HepG2 (cell line): ENCODE results near the gene IRX5.

Experiments
- ARHGAP35 ChIP-seq: sonication (generic); formaldehyde crosslinking; IDR thresholded peaks from 2 replicates; pipeline ENCODE4 v1.9.0; 2022; ENCODE audit warnings: mild to moderate bottlenecking, inconsistent platforms, moderate library complexity, missing genetic modification reagents, borderline replicate concordance
- EZH2 ChIP-seq: conservative IDR thresholded peaks from 2 replicates; pipeline ENCODE4 v1.6.1; 2012; ENCODE audit warnings: mild to moderate bottlenecking, low read depth, low read length, moderate library complexity
- NFYB ChIP-seq: sonication (generic); formaldehyde crosslinking; IDR thresholded peaks from 2 replicates; pipeline ENCODE4 v1.4.0; 2020; ENCODE audit warnings: missing genetic modification reagents
- PRPF4 ChIP-seq: fragments of 200-400 bp; formaldehyde crosslinking; IDR thresholded peaks from 2 replicates; pipeline ENCODE4 v1.6.1; 2016; ENCODE audit warnings: low read length, low read depth; ENCODE audit not compliant: poor library complexity, severe bottlenecking
- RORA ChIP-seq: sonication (generic); formaldehyde crosslinking; IDR thresholded peaks from 2 replicates; pipeline ENCODE4 v1.5.0; 2020; ENCODE audit warnings: mild to moderate bottlenecking, missing genetic modification reagents, moderate library complexity
- SIN3A ChIP-seq: IDR thresholded peaks from 2 replicates; pipeline ENCODE4 v1.6.1; 2011; ENCODE audit warnings: low read depth, mild to moderate bottlenecking, control low read depth, low read length, borderline replicate concordance
- SIX4 ChIP-seq: sonication (generic); formaldehyde crosslinking; IDR thresholded peaks from 2 replicates; pipeline ENCODE4 v1.4.0; 2020; ENCODE audit warnings: missing genetic modification reagents
- TBL1XR1 ChIP-seq: fragments of 150-350 bp; IDR thresholded peaks from 2 replicates; pipeline ENCODE4 v1.6.1; 2014; ENCODE audit warnings: borderline replicate concordance, low read length; ENCODE audit not compliant: partially characterized antibody
- ZMAT3 ChIP-seq: sonication (generic); formaldehyde crosslinking; conservative IDR thresholded peaks from 2 replicates; pipeline ENCODE4 v1.7.0; 2021; ENCODE audit warnings: missing genetic modification reagents
- TF ChIP-seq, protein P1 (sequence below): sonication (generic); formaldehyde crosslinking; IDR thresholded peaks from 2 replicates; pipeline ENCODE4 v1.8.1; 2022; ENCODE audit warnings: low read depth, mild to moderate bottlenecking, missing genetic modification reagents
- TF ChIP-seq, protein P2 (sequence below): sonication (generic); formaldehyde crosslinking; IDR thresholded peaks from 2 replicates; pipeline ENCODE4 v1.5.0; 2020; ENCODE audit warnings: mild to moderate bottlenecking, missing genetic modification reagents, moderate library complexity

DNA sequence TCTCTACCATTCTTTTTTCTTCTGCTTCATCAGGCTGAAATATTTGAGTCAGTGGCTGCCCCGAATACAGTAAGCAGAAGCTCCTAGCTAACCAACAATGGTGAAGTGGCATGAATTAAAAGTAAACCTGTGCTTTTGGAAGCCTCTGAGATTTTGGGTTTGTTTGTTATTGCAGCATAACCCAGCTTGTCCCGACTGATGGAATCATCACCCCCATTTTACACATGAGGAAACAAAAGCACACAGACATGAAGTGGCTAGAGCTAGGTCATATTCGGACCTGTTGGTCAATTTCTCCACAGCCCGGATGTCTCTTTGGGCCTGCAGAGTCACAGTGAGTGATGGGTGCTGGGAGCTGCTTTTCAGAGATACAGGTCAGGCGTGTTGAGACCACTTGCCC, 39.4 kb downstream of the IRX5 start:
- TF ChIP-seq, protein P1, sequence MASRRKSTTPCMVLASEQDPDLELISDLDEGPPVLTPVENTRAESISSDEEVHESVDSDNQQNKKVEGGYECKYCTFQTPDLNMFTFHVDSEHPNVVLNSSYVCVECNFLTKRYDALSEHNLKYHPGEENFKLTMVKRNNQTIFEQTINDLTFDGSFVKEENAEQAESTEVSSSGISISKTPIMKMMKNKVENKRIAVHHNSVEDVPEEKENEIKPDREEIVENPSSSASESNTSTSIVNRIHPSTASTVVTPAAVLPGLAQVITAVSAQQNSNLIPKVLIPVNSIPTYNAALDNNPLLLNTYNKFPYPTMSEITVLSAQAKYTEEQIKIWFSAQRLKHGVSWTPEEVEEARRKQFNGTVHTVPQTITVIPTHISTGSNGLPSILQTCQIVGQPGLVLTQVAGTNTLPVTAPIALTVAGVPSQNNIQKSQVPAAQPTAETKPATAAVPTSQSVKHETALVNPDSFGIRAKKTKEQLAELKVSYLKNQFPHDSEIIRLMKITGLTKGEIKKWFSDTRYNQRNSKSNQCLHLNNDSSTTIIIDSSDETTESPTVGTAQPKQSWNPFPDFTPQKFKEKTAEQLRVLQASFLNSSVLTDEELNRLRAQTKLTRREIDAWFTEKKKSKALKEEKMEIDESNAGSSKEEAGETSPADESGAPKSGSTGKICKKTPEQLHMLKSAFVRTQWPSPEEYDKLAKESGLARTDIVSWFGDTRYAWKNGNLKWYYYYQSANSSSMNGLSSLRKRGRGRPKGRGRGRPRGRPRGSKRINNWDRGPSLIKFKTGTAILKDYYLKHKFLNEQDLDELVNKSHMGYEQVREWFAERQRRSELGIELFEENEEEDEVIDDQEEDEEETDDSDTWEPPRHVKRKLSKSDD (CRISPR knock-in tag): no peak
- TF ChIP-seq TBL1XR1: no peak
- TF ChIP-seq RORA (CRISPR knock-in tag): no peak
- TF ChIP-seq ZMAT3: no peak
- TF ChIP-seq, protein P2, sequence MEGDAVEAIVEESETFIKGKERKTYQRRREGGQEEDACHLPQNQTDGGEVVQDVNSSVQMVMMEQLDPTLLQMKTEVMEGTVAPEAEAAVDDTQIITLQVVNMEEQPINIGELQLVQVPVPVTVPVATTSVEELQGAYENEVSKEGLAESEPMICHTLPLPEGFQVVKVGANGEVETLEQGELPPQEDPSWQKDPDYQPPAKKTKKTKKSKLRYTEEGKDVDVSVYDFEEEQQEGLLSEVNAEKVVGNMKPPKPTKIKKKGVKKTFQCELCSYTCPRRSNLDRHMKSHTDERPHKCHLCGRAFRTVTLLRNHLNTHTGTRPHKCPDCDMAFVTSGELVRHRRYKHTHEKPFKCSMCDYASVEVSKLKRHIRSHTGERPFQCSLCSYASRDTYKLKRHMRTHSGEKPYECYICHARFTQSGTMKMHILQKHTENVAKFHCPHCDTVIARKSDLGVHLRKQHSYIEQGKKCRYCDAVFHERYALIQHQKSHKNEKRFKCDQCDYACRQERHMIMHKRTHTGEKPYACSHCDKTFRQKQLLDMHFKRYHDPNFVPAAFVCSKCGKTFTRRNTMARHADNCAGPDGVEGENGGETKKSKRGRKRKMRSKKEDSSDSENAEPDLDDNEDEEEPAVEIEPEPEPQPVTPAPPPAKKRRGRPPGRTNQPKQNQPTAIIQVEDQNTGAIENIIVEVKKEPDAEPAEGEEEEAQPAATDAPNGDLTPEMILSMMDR: no peak
- no peak for TF ChIP-seq NFYB
- TF ChIP-seq SIN3A: no peak
- no peak for TF ChIP-seq ARHGAP35 (CRISPR knock-in tag)
- no peak for TF ChIP-seq SIX4 (CRISPR knock-in tag)
- TF ChIP-seq PRPF4: no peak
- no peak for TF ChIP-seq EZH2
